Thyroid gland (tissue), 4 donors: Measurements from ENCODE around the gene HSPB3.

ENCODE experiments used
- POLR2A ChIP-seq, 2 donors: fragments of 450-650 bp; IDR thresholded peaks; one replicate each; pipeline ENCODE4 v1.6.1; 2017; ENCODE audit warnings: antibody characterized with exemption in 2 of 2, mild to moderate bottlenecking in 2 of 2, moderate library complexity in 1 of 2
- TF ChIP-seq, protein P1 (sequence below), 6 experiments: fragments of 200-600 bp in 3 of 6; fragments of 450-650 bp in 3 of 6; sonication (generic) in 3 of 6; IDR thresholded peaks; one replicate each; pipeline ENCODE4 v1.5.1; 2016 to 2019; ENCODE audit warnings: antibody characterized with exemption in 6 of 6, mild to moderate bottlenecking in 2 of 6, inconsistent platforms in 1 of 6, moderate library complexity in 1 of 6

DNA sequence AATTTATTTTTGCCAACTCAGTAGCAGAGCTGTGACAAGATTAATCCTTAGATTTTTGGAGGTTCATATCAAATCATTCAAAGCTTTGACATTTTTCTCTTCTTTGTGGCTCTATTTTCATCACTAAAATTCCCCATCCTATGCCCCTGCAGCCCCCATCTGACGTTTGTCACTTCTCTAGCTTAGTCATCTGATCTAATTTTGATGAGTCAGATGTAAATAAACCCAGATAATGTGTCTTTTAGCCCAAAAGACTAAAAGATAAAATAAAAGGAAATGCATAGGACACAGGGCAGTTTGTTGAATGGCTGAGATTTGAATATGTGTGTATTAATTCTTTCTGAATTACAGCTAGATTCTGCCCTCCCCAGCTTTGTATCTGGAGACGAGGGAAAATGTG lies 897 bp upstream of the HSPB3 start:
- TF ChIP-seq, protein P1, sequence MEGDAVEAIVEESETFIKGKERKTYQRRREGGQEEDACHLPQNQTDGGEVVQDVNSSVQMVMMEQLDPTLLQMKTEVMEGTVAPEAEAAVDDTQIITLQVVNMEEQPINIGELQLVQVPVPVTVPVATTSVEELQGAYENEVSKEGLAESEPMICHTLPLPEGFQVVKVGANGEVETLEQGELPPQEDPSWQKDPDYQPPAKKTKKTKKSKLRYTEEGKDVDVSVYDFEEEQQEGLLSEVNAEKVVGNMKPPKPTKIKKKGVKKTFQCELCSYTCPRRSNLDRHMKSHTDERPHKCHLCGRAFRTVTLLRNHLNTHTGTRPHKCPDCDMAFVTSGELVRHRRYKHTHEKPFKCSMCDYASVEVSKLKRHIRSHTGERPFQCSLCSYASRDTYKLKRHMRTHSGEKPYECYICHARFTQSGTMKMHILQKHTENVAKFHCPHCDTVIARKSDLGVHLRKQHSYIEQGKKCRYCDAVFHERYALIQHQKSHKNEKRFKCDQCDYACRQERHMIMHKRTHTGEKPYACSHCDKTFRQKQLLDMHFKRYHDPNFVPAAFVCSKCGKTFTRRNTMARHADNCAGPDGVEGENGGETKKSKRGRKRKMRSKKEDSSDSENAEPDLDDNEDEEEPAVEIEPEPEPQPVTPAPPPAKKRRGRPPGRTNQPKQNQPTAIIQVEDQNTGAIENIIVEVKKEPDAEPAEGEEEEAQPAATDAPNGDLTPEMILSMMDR (IDR thresholded peaks at IDR 0.05): no peak
- TF ChIP-seq POLR2A (IDR thresholded peaks at IDR 0.05): no peak
